Lower lobe of right lung (tissue), 2 donors: ENCODE measurements around the gene STXBP5. TPM values are rescaled to one million over a fixed set of nuclear protein-coding genes. Genes with fewer than 3 reads are reported as not detected.
A peak's percentile ranks its signal among the peaks of the same experiment; 100 is the strongest.

Source experiments
- ATAC-seq, 2 donors: fragments of 200-7000 bp; cut with Tn5 transposase; one replicate each; pipeline ENCODE4 v1.9.1; 2020 to 2022; ENCODE audit warnings: mild to moderate bottlenecking in 2 of 2, moderate library complexity in 2 of 2
- DNase-seq: peaks from one replicate; pipeline ENCODE4 v3.0.0-alpha.2; 2020
- H3K27ac ChIP-seq: fragments of 200-600 bp; one replicate; pipeline ENCODE4 v1.8.0; 2022
- H3K27me3 ChIP-seq: fragments of 200-600 bp; one replicate; pipeline ENCODE4 v1.8.0; 2022; ENCODE audit warnings: low read depth
- H3K36me3 ChIP-seq: fragments of 200-600 bp; one replicate; pipeline ENCODE4 v1.8.0; 2022; ENCODE audit warnings: mild to moderate bottlenecking
- H3K4me1 ChIP-seq: fragments of 200-600 bp; one replicate; pipeline ENCODE4 v1.8.0; 2022
- H3K4me3 ChIP-seq: fragments of 200-600 bp; one replicate; pipeline ENCODE4 v1.8.0; 2022; ENCODE audit warnings: mild to moderate bottlenecking
- H3K9me3 ChIP-seq: fragments of 200-600 bp; one replicate; pipeline ENCODE4 v1.8.0; 2022
- intact Hi-C: fragments of 100-400 bp; cut with DNase I; formaldehyde crosslinking; loops from one replicate; pipeline ENCODE4 v1.11.0; 2022
- long read RNA-seq: library from polyadenylated mRNA; unstranded; transcript quantifications from one replicate; pipeline ENCODE4 v2.0.0, GENCODE V29; 2021
- total RNA-seq: library from RNA; stranded (reverse); fragmentation: NEBNext Ultra II Directional; extraction: Animal tissue kit (Norgen Biotek cat#: 25700); gene quantifications from one replicate; pipeline ENCODE4 v1.2.1, GENCODE V29; 2021
- TF ChIP-seq, protein P1 (sequence below): fragments of 200-600 bp; IDR thresholded peaks from one replicate; pipeline ENCODE4 v1.8.0; 2022; ENCODE audit warnings: antibody characterized with exemption, mild to moderate bottlenecking
- donor health status: DM: no; HTN: yes; CAD: no; lungs with severe emphysema.

The STXBP5 gene
- total RNA-seq = 21.2 TPM
- long read RNA-seq, full-length matches to known transcripts = 5 of 19 reads
- long read RNA-seq, partial matches to known transcripts = 4 of 19 reads
- long read RNA-seq, other reads (novel, unspliced or antisense) = 10 of 19 reads

DNA sequence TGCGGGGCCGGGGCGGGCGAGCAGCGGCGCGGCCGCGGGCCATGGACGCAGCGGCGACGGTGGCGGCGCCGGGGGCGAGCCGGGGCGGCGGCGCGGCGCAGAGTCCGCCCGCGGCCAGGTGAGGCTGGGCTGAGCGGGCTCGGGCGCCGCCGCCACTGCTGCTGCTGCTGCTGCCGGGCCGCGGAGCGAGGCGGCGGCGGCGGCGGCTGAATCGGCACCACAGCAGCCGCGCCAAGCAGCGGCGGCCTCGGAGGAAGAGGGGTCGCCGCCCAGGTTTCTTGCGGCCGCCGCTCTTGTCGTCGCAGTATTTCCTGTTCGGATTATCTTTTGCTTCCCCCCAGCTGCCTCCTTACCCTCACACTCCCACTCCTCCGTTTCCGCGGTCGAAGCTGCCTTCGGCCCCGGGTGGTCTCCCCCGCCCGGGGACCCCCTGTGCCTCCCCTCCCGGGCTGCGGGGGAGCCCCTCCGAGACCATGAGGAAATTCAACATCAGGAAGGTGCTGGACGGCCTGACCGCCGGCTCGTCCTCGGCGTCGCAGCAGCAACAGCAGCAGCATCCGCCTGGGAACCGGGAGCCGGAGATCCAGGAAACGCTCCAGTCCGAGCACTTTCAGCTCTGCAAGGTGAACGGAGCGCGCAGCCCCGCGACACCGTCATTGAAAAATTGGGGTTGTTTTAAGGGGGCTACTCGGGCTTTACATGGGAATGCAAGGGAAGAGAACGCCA lies at the start of gene STXBP5:
Gene STXBP5 (plus strand): TSS at position 358 of the 726 bp plus-strand sequence. CDS start 116 bp downstream, at position 474.
- DNase-seq (peak; percentile 76), ATAC-seq (peak; percentile 18 to 28)
- H3K4me1 ChIP-seq = peaks cover 26% of the 10 kb centered on the region
- H3K36me3 ChIP-seq = no peaks in the 10 kb centered on the region
- H3K27ac ChIP-seq = peak within 1 kb of the TSS; percentile 94
- peak within 1 kb of the TSS; percentile 78 for H3K4me3 ChIP-seq
- intact Hi-C loops = no loop called here
- TF ChIP-seq, protein P1, sequence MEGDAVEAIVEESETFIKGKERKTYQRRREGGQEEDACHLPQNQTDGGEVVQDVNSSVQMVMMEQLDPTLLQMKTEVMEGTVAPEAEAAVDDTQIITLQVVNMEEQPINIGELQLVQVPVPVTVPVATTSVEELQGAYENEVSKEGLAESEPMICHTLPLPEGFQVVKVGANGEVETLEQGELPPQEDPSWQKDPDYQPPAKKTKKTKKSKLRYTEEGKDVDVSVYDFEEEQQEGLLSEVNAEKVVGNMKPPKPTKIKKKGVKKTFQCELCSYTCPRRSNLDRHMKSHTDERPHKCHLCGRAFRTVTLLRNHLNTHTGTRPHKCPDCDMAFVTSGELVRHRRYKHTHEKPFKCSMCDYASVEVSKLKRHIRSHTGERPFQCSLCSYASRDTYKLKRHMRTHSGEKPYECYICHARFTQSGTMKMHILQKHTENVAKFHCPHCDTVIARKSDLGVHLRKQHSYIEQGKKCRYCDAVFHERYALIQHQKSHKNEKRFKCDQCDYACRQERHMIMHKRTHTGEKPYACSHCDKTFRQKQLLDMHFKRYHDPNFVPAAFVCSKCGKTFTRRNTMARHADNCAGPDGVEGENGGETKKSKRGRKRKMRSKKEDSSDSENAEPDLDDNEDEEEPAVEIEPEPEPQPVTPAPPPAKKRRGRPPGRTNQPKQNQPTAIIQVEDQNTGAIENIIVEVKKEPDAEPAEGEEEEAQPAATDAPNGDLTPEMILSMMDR = no peak
- H3K27me3 ChIP-seq = no peaks in the 10 kb centered on the region
- H3K9me3 ChIP-seq = no peaks in the 10 kb centered on the region

DNA sequence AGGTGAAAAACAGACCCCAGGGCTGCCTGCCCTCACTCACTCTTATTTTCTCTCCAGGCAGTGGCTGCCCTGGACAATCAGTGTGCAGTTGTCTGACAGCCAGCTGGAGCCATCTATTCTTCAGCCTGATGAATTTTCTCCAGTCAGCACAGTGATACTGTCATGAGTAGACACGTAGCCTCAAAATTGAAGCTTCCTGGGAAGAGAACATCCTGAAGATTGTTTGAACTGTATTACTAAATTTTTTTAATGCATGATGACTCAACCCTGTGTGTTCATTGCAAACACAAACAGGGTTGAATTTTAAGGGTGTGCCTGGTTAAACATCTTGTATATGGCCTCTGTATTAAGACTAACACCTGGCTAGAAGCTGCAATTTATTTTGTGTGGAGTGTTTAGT lies 49.8 kb upstream of the STXBP5 start:
- no peak for DNase-seq
- TF ChIP-seq, protein P1 = no peak
- Histone ChIP-seq H3K36me3 (no peaks in the 10 kb centered on the region), H3K4me1 (no peaks in the 10 kb centered on the region), H3K27ac (no peak overlapping the region), H3K27me3 (no peaks in the 10 kb centered on the region), H3K4me3 (no peak overlapping the region), H3K9me3 (no peaks in the 10 kb centered on the region)
- no peak for ATAC-seq
- intact Hi-C loops = no loop called here

DNA sequence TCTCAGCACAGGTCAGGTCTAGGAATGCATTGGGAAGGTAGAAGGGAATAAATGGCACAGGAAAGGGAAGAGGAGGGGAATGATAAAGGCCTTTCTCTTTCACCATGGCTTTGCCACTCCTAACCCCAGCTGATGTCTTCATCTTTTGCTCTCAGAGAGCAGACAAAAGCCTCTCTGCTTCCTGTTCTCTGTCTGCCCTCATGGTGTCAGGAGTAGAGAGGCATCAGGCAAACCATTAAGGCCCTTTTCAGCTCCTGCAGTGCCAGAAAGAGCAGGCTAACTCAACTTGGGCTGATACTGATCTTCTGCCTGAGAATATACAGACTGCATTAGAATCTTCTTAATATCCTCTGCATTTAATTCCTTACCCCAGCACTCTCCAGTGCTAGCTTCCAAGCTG lies 48.0 kb upstream of the STXBP5 start:
- TF ChIP-seq, protein P1 = no peak
- DNase-seq (no peak), ATAC-seq (no peak)
- Histone ChIP-seq H3K4me3 (no peak overlapping the region), H3K9me3 (no peaks in the 10 kb centered on the region), H3K27me3 (no peaks in the 10 kb centered on the region), H3K36me3 (no peaks in the 10 kb centered on the region), H3K4me1 (no peaks in the 10 kb centered on the region), H3K27ac (no peak overlapping the region)
- intact Hi-C loops = no loop called here

DNA sequence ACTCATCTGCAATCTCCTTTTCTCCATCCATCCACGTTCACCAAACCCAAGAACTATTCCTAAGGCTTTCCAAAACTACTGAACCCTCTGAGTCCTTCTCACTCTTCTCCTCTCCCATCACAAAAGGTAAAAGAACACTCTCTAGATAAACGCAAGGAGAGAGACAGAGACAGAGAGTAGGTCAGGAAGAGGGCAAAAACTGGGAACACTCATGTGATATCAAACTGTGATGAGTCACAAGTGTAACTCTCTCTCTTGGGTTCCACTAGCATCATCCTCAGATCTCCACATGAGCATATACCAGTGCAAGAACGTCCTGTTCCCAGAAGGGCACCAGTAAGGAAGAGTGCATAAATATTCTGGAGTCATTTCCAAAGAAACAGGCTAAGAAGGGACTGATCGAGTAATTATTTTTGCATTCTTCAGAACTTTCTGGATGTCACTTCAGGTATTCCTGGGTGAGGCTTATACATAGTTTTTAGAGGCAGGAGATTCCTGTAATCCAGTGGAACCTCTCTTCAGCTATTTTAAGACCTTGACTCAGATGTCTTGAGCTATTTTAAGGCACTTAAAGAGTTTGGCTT lies 47.3 kb upstream of the STXBP5 start:
- no peak for ATAC-seq
- intact Hi-C loops = no loop called here
- Histone ChIP-seq H3K9me3 (no peaks in the 10 kb centered on the region), H3K27me3 (no peaks in the 10 kb centered on the region), H3K27ac (no peak overlapping the region), H3K4me3 (no peak overlapping the region), H3K36me3 (no peaks in the 10 kb centered on the region), H3K4me1 (no peaks in the 10 kb centered on the region)
- DNase-seq = no peak
- TF ChIP-seq, protein P1 = no peak

DNA sequence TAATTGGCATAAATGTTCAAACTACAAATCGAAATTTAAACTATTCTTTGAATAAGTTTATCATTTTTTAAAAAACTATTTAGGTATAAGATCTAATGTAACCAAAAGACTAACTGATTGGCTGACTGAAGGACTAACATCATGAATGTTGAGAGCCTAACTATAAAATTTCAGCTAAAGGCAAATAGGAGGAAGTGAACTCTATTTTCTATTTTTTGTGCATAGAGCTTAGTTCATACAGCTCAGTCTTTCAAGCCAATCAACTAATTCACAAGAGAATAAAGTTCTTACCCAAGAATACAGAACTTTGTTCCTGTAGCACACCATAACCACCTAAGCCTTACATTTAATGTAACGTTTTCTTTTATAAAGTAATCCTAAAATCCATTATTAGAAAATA lies 46.3 kb upstream of the STXBP5 start:
- DNase-seq = no peak
- Histone ChIP-seq H3K36me3 (no peaks in the 10 kb centered on the region), H3K27ac (no peak overlapping the region), H3K4me3 (no peak overlapping the region), H3K9me3 (no peaks in the 10 kb centered on the region), H3K4me1 (no peaks in the 10 kb centered on the region), H3K27me3 (no peaks in the 10 kb centered on the region)
- TF ChIP-seq, protein P1 = no peak
- ATAC-seq = no peak
- intact Hi-C loops = no loop called here
